ENCODE measurements around the gene IGFBPL1. TPM values are rescaled to one million over a fixed set of nuclear protein-coding genes. Genes with fewer than 3 reads are reported as not detected.

IGFBPL1 gene
- total RNA-seq, 1 donor from 2014 or later = not detected

DNA sequence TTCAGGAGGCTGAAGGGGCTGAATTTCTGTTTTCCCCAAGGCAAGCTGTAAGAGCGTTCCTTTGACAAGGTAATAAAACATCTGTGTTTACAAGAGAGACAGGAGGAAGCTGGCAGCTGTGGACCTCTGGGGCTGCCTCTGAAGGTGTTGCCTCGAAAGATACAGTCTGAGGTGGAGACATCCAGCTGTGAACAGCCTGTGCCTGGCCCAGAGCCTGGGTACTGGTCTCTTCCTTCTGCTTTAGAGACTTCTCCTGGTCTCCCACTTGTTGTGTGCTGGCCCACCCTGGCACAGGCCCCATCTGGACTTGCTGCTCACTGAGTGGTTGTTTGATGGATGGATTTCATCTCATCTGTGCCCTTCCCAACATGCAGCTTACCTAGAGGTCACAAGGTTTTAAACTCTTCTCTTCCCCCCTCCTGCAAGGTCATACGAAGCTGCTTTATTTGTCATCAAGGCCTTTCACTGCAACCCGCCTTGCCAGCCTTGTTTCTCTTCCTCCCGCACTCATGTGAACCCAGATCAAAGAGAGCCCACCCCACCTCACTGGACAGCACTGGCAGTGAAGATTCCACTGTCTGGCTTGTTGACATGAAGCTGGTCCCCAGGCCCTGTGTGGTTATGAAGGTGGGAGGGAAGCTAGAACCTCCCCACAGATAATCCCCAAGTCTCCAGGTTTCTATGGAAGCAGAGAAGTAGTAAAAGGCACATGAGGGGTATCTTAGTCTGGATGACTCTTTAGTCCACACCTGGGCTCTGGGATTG lies 66.7 kb downstream of the IGFBPL1 start:
- DNase-seq (ENCODE audit: low spot score) = peak; percentile 41

DNA sequence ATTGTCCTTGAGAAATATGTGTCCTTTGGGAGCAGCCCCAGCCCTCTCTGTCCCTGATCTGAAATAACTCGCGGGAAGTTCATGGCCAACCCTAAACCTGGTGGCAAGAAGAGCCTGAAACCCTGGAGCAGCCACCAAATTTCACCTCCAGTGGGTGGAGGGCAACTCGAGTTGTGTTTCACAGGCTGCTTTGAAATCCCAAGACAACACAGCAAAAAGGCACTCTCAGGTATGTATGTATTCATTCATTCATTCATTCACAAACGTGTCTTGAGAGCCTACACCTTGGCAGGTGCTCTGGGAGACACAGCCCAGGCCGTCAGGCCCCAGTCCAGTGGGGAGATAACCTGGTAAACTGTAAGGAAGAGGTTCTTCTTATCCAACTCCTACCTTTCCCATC lies 67.4 kb downstream of the IGFBPL1 start:
- peak; percentile 62 for DNase-seq (ENCODE audit: low spot score)

Other genes starting within 250 kb of the IGFBPL1 start
- 26.3 TPM for gene ALDH1B1, start 31.8 kb downstream of the IGFBPL1 start, total RNA-seq
- not detected for gene ANKRD18A, start 196.1 kb upstream of the IGFBPL1 start, total RNA-seq